HS-5 (cell line): Measurements from ENCODE around the gene MRPS12.
"Not testable (repeated sequence)": the region's sequence is repeated elsewhere in the genome, so short reads cannot be mapped to it uniquely, and the experiment has no call there.

ENCODE experiments used
- DNase-seq: peaks from one replicate; pipeline ENCODE4 v3.0.0-alpha.2; 2012; ENCODE audit warnings: low read depth

MRPS12 gene

GRCh38 chr19:38930776-38931520 lies at the start of gene MRPS12:
Gene MRPS12 (plus strand): TSS chr19:38930944. CDS start chr19:38931295, 351 bp downstream.
- peak; percentile 97 for DNase-seq

- DNase-seq, result no peak
Measured at GRCh38 chr19:38883286-38883685, 47.5 kb upstream of the MRPS12 start.

GRCh38 chr19:38884691-38885090 lies 46.1 kb upstream of the MRPS12 start:
- DNase-seq, result not testable (repeated sequence)

- no peak for DNase-seq
Measured at GRCh38 chr19:38888876-38889275, 41.9 kb upstream of the MRPS12 start.

GRCh38 chr19:38889803-38890202 lies 40.9 kb upstream of the MRPS12 start:
- no peak for DNase-seq

- DNase-seq, result no peak
Measured at GRCh38 chr19:38890686-38891085, 40.1 kb upstream of the MRPS12 start.

GRCh38 chr19:38891771-38892170 lies 39.0 kb upstream of the MRPS12 start:
- no peak for DNase-seq

GRCh38 chr19:38892841-38893240 lies 37.9 kb upstream of the MRPS12 start:
- DNase-seq, result no peak

- DNase-seq, result no peak
Measured at GRCh38 chr19:38893341-38893771, 37.4 kb upstream of the MRPS12 start.

- DNase-seq, result no peak
Measured at GRCh38 chr19:38894968-38895367, 35.8 kb upstream of the MRPS12 start.

- no peak for DNase-seq
Measured at GRCh38 chr19:38898788-38899446, 31.8 kb upstream of the MRPS12 start.

- peak; percentile 98 for DNase-seq
Measured at GRCh38 chr19:38899447-38900201, 31.1 kb upstream of the MRPS12 start, which contains the start of the genes NFKBIB and SIRT2. Gene NFKBIB (plus strand): TSS chr19:38899969. CDS start chr19:38900033, 64 bp downstream. Gene SIRT2 (minus strand): TSS chr19:38899618. CDS start chr19:38899521, 97 bp downstream.

- no peak for DNase-seq
Measured at GRCh38 chr19:38900202-38900629, 30.5 kb upstream of the MRPS12 start.

- DNase-seq, result no peak
Measured at GRCh38 chr19:38900743-38901190, 30.0 kb upstream of the MRPS12 start.

- DNase-seq, result no peak
Measured at GRCh38 chr19:38901683-38902082, 29.1 kb upstream of the MRPS12 start.

GRCh38 chr19:38904581-38905539 lies 25.9 kb upstream of the MRPS12 start:
- DNase-seq, result no peak

- no peak for DNase-seq
Measured at GRCh38 chr19:38905620-38906019, 25.1 kb upstream of the MRPS12 start.

GRCh38 chr19:38907227-38907626 lies 23.5 kb upstream of the MRPS12 start:
- no peak for DNase-seq

GRCh38 chr19:38907670-38908069 lies 23.1 kb upstream of the MRPS12 start:
- no peak for DNase-seq

GRCh38 chr19:38908911-38909310 lies 21.8 kb upstream of the MRPS12 start:
- DNase-seq, result no peak

- no peak for DNase-seq
Measured at GRCh38 chr19:38910488-38910887, 20.3 kb upstream of the MRPS12 start.
